HL-60/S4 treated with retinoic acid at 250 ng/mL for 4 days and 3 days (cell line): Measurements from ENCODE around the gene HES5.

Source experiments
- in situ Hi-C: fragments of 300-500 bp; cut with MboI; formaldehyde crosslinking; loops from 2 replicates; pipeline ENCODE4 v1.7.0; 2022; ENCODE audit warnings: low sequenced_read_pairs

The HES5 gene

GRCh38 chr1:2547210-2548067 is 17.4 kb upstream of the HES5 start:
- in situ Hi-C loops, result no loop called here

GRCh38 chr1:2546515-2547209 is 16.6 kb upstream of the HES5 start:
- in situ Hi-C loops, result no loop called here

- in situ Hi-C loops, result no loop called here
These were observed 15.9 kb upstream of the HES5 start for GRCh38 chr1:2545754-2546514.

GRCh38 chr1:2544875-2545640 is 15.0 kb upstream of the HES5 start:
- in situ Hi-C loops, result no loop called here

GRCh38 chr1:2544093-2544874 is 14.2 kb upstream of the HES5 start:
- in situ Hi-C loops, result no loop called here

- in situ Hi-C loops, result no loop called here
These were observed 13.6 kb upstream of the HES5 start for GRCh38 chr1:2543543-2544092.

- in situ Hi-C loops, result no loop called here
These were observed 12.3 kb upstream of the HES5 start for GRCh38 chr1:2542246-2542915.

- in situ Hi-C loops, result no loop called here
These were observed 11.7 kb upstream of the HES5 start for GRCh38 chr1:2541619-2542245.

GRCh38 chr1:2540816-2541492 is 10.9 kb upstream of the HES5 start:
- in situ Hi-C loops, result no loop called here

- in situ Hi-C loops, result no loop called here
These were observed 9.3 kb upstream of the HES5 start for GRCh38 chr1:2539312-2539907.

- in situ Hi-C loops, result no loop called here
These were observed 8.8 kb upstream of the HES5 start for GRCh38 chr1:2538872-2539271.

- in situ Hi-C loops, result no loop called here
These were observed 8.3 kb upstream of the HES5 start for GRCh38 chr1:2538376-2538775.

GRCh38 chr1:2537784-2538115 is 7.7 kb upstream of the HES5 start:
- in situ Hi-C loops, result no loop called here

GRCh38 chr1:2535981-2536380 is 5.9 kb upstream of the HES5 start:
- in situ Hi-C loops, result no loop called here

- in situ Hi-C loops, result no loop called here
These were observed 5.4 kb upstream of the HES5 start for GRCh38 chr1:2535455-2535854.

GRCh38 chr1:2534687-2535441 is 4.8 kb upstream of the HES5 start:
- in situ Hi-C loops, result no loop called here

GRCh38 chr1:2534315-2534686 is 4.2 kb upstream of the HES5 start:
- in situ Hi-C loops, result no loop called here
